Kidney (tissue), 14 donors: ENCODE results near the gene PRRX2. TPM values are rescaled to one million over a fixed set of nuclear protein-coding genes. Genes with fewer than 3 reads are reported as not detected.

Experiments
- DNase-seq, 5 donors: peaks; one replicate each; pipeline ENCODE4 v3.0.0-alpha.2; 2013 to 2020
- FAIRE-seq: peaks from 2 replicates; lab custom pipeline; 2012; peaks lifted over from hg19 to GRCh38; lab: Jason Lieb, UNC
- H3K27ac ChIP-seq, 2 donors: one replicate each; pipeline ENCODE4 v1.7.0; 2013; ENCODE audit warnings: low read depth in 2 of 2, low read length in 2 of 2, inconsistent platforms in 1 of 2
- H3K27me3 ChIP-seq: one replicate; pipeline ENCODE4 v1.7.1; 2013; ENCODE audit warnings: low read length, inconsistent platforms; ENCODE audit not compliant: control insufficient read depth, insufficient read depth
- H3K36me3 ChIP-seq, 3 donors: one replicate each; pipeline versions ENCODE4 v1.7.0 to v1.7.1; 2013; ENCODE audit warnings: low read length in 3 of 3, control low read depth in 1 of 3, inconsistent platforms in 1 of 3; ENCODE audit not compliant: insufficient read depth in 3 of 3, control insufficient read depth in 2 of 3
- H3K4me1 ChIP-seq, 3 donors: one replicate each; pipeline versions ENCODE4 v1.7.0 to v1.7.1; 2013; ENCODE audit warnings: low read length in 3 of 3, inconsistent platforms in 1 of 3, low read depth in 1 of 3; ENCODE audit not compliant: control insufficient read depth in 2 of 3, insufficient read depth in 2 of 3
- H3K4me3 ChIP-seq, 3 donors: one replicate each; pipeline versions ENCODE4 v1.7.0 to v1.8.1; 2013; ENCODE audit warnings: low read length in 3 of 3, control low read depth in 1 of 3, inconsistent platforms in 1 of 3
- H3K9ac ChIP-seq, 3 donors: one replicate each; pipeline versions ENCODE4 v1.7.0 to v1.7.1; 2013; ENCODE audit warnings: low read length in 3 of 3, control low read depth in 1 of 3, inconsistent platforms in 1 of 3
- H3K9me3 ChIP-seq, 3 donors: one replicate each; pipeline versions ENCODE4 v1.7.0 to v1.7.1; 2013; ENCODE audit warnings: low read length in 3 of 3, control low read depth in 1 of 3, inconsistent platforms in 1 of 3; ENCODE audit not compliant: control insufficient read depth in 2 of 3, insufficient read depth in 1 of 3
- CTCF ChIP-seq: IDR thresholded peaks from 3 replicates; pipeline ENCODE4 v1.5.1; 2012; ENCODE audit warnings: mild to moderate bottlenecking, moderate library complexity, borderline replicate concordance; ENCODE audit not compliant: insufficient read depth; ENCODE audit errors: extremely low read depth
- intact Hi-C: fragments of 100-400 bp; cut with DNase I; formaldehyde crosslinking; loops from one replicate; pipeline ENCODE4 v1.11.1; 2022
- polyA plus RNA-seq: library from polyadenylated mRNA; stranded (reverse); fragments of 350-450 nt; fragmentation: Illumina TruSeq; extraction: RNeasy Lipid Tissue Mini Kit (QIAGEN cat#74804); gene quantifications from one replicate; pipeline ENCODE4 v1.2.3, GENCODE V29; 2014; ENCODE audit warnings: low read depth, low replicate concordance; ENCODE audit not compliant: insufficient read depth
- total RNA-seq: library from RNA; stranded (reverse); fragmentation: NEBNext Ultra II Directional; extraction: Animal tissue kit (Norgen Biotek cat#: 25700); gene quantifications from one replicate; pipeline ENCODE4 v1.2.1, GENCODE V29; 2021
- donor health status: control.
- donor health status: control.
- donor health status: control.
- donor health status: control.
- donor health status: control.
- donor health status: DM: yes; HTN: yes; CAD: no.
- donor health status: Normal renal cell carcinoma (clear cell type).

The PRRX2 gene
- total and polyA plus RNA-seq, 2 donors from 2014 or later, result 1.8 to 2.3 TPM

- FAIRE-seq (no peak), DNase-seq (no peak)
- no peak for TF ChIP-seq CTCF
- Histone ChIP-seq H3K9me3 (no peaks in the 10 kb centered on the region), H3K36me3 (no peaks in the 10 kb centered on the region), H3K27ac (no peak overlapping the region), H3K4me1 (no peaks in the 10 kb centered on the region), H3K4me3 (no peak overlapping the region), H3K27me3 (no peaks in the 10 kb centered on the region), H3K9ac (no peak overlapping the region)
- intact Hi-C loops, result no loop called here
Measured at GRCh38 chr9:129682381-129682780, 16.9 kb downstream of the PRRX2 start.

DNA sequence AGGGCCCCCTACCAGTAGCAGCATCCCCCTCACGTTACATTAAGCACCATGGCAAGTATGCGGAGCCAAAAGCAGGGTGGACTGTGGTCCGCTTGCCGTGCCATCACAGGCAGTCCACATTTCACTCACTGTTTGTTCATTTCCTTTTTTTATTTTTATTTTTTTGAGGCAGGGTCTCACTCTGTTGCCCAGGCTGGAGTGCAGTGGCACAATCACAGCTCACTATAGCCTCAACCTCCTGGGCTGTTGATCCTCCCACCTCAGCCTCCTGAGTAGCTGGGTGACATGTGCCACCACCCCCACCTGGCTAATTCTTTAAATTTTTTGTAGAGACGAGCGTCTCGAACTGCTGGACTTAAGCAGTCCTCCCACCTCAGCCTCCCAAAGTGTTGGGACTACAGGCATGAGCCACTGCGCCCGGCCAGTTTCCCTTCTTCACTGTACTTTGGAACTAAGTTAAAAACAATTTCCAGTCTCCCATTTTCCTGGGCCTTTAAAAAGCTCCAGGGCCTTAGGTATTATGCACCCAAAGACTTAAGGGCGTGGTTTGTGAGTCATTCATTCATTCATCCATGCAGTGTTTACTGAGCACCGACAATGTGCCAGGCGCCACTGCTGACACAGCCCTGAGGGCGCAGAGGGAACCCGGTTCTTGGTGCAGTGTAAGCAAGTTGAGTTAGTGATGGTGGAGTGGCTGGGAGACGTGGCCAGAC is 19.9 kb downstream of the PRRX2 start:
- Histone ChIP-seq H3K4me3 (no peak overlapping the region), H3K36me3 (no peaks in the 10 kb centered on the region), H3K27me3 (no peaks in the 10 kb centered on the region), H3K9ac (no peak overlapping the region), H3K27ac (no peak overlapping the region), H3K9me3 (no peaks in the 10 kb centered on the region), H3K4me1 (no peaks in the 10 kb centered on the region)
- no peak for FAIRE-seq
- no peak for DNase-seq
- no peak for TF ChIP-seq CTCF
- intact Hi-C loops, result no loop called here

DNA sequence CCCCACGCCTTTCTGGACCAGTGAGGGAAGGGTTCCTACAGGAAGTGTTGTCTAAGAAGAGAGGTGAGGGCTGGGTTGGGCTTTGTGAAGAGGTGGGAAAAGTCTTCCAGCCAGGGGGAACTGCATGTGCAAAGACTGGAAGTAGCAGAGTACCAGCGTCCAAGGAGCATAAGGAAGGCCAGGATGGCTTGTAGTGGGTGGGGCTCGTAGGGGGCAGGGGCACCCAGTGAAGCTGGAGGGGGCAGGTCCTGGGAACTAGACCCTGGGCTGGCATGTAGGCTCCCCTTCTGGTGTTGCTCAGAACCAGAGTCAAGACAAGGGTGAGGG is 20.4 kb downstream of the PRRX2 start:
- intact Hi-C loops, result no loop called here
- no peak overlapping the region for H3K9ac ChIP-seq
- DNase-seq (no peak), FAIRE-seq (no peak)
- no peaks in the 10 kb centered on the region for H3K4me1 ChIP-seq
- H3K27ac ChIP-seq, result no peak overlapping the region
- no peaks in the 10 kb centered on the region for H3K27me3 ChIP-seq
- no peaks in the 10 kb centered on the region for H3K36me3 ChIP-seq
- TF ChIP-seq CTCF, result no peak
- H3K4me3 ChIP-seq, result no peak overlapping the region
- H3K9me3 ChIP-seq, result no peaks in the 10 kb centered on the region

- no peak for FAIRE-seq
Measured at GRCh38 chr9:129686736-129687135, 21.3 kb downstream of the PRRX2 start.

More at GRCh38 chr9:129686736-129687135, 21.3 kb downstream of the PRRX2 start:
- Histone ChIP-seq H3K4me3 (no peak overlapping the region), H3K4me1 (no peaks in the 10 kb centered on the region), H3K36me3 (no peaks in the 10 kb centered on the region), H3K27me3 (no peaks in the 10 kb centered on the region), H3K9ac (no peak overlapping the region), H3K9me3 (no peaks in the 10 kb centered on the region), H3K27ac (no peak overlapping the region)
- no peak for TF ChIP-seq CTCF
- intact Hi-C loops, result no loop called here
- DNase-seq, result no peak
